HEK293 (cell line): ENCODE results near the gene RIMKLB.

Experiments
- KLF10 ChIP-seq: fragments of 450-650 bp; IDR thresholded peaks from 2 replicates; pipeline ENCODE4 v1.5.1; 2018; ENCODE audit warnings: missing biosample characterization, mild to moderate bottlenecking, missing genetic modification characterization
- KLF8 ChIP-seq: fragments of 450-650 bp; formaldehyde crosslinking; IDR thresholded peaks from 2 replicates; pipeline ENCODE4 v1.5.1; 2016; ENCODE audit warnings: missing biosample characterization, missing genetic modification characterization
- KLF9 ChIP-seq: fragments of 450-650 bp; formaldehyde crosslinking; IDR thresholded peaks from 2 replicates; pipeline ENCODE4 v1.5.1; 2016; ENCODE audit warnings: missing biosample characterization, missing genetic modification characterization, low read depth
- PRDM10 ChIP-seq: fragments of 450-650 bp; formaldehyde crosslinking; IDR thresholded peaks from 2 replicates; pipeline ENCODE4 v1.5.1; 2016; ENCODE audit warnings: missing biosample characterization, missing genetic modification characterization
- REPIN1 ChIP-seq: fragments of 450-650 bp; formaldehyde crosslinking; IDR thresholded peaks from 2 replicates; pipeline ENCODE4 v1.5.1; 2017; ENCODE audit warnings: missing biosample characterization, missing genetic modification characterization, low read depth
- SP3 ChIP-seq: fragments of 450-650 bp; formaldehyde crosslinking; IDR thresholded peaks from 2 replicates; pipeline ENCODE4 v1.5.1; 2016; ENCODE audit warnings: missing biosample characterization, missing genetic modification characterization
- TSHZ1 ChIP-seq: fragments of 450-650 bp; formaldehyde crosslinking; IDR thresholded peaks from 2 replicates; pipeline ENCODE4 v1.5.1; 2016; ENCODE audit warnings: missing biosample characterization, missing genetic modification characterization, borderline replicate concordance
- ZEB2 ChIP-seq: fragments of 450-650 bp; formaldehyde crosslinking; IDR thresholded peaks from 2 replicates; pipeline ENCODE4 v1.5.1; 2016; ENCODE audit warnings: missing biosample characterization, missing genetic modification characterization
- ZFP41 ChIP-seq: fragments of 450-650 bp; formaldehyde crosslinking; IDR thresholded peaks from 2 replicates; pipeline ENCODE4 v1.5.1; 2016; ENCODE audit warnings: missing biosample characterization, missing genetic modification characterization, borderline replicate concordance
- ZNF23 ChIP-seq: fragments of 450-650 bp; formaldehyde crosslinking; IDR thresholded peaks from 2 replicates; pipeline ENCODE4 v1.5.1; 2016; ENCODE audit warnings: missing biosample characterization, missing genetic modification characterization, borderline replicate concordance
- ZNF292 ChIP-seq: fragments of 450-650 bp; formaldehyde crosslinking; IDR thresholded peaks from 2 replicates; pipeline ENCODE4 v1.5.1; 2016; ENCODE audit warnings: low read depth, missing biosample characterization, missing genetic modification characterization, borderline replicate concordance
- ZNF302 ChIP-seq: fragments of 450-650 bp; formaldehyde crosslinking; IDR thresholded peaks from 2 replicates; pipeline ENCODE4 v1.5.1; 2016; ENCODE audit warnings: missing biosample characterization, missing genetic modification characterization, low read depth
- ZNF311 ChIP-seq: fragments of 450-650 bp; formaldehyde crosslinking; IDR thresholded peaks from 2 replicates; pipeline ENCODE4 v1.5.1; 2017; ENCODE audit warnings: missing biosample characterization, missing genetic modification characterization, borderline replicate concordance
- ZNF544 ChIP-seq: fragments of 450-650 bp; formaldehyde crosslinking; IDR thresholded peaks from 2 replicates; pipeline ENCODE4 v1.5.0; 2017; ENCODE audit warnings: missing biosample characterization, missing genetic modification characterization
- ZNF548 ChIP-seq: fragments of 450-650 bp; formaldehyde crosslinking; IDR thresholded peaks from 2 replicates; pipeline ENCODE4 v1.5.1; 2016; ENCODE audit warnings: missing biosample characterization, missing genetic modification characterization
- ZNF561 ChIP-seq: fragments of 450-650 bp; IDR thresholded peaks from 2 replicates; pipeline ENCODE4 v1.5.1; 2018; ENCODE audit warnings: missing biosample characterization, missing genetic modification characterization, borderline replicate concordance
- ZNF670 ChIP-seq: fragments of 450-650 bp; formaldehyde crosslinking; IDR thresholded peaks from 2 replicates; pipeline ENCODE4 v1.5.1; 2016; ENCODE audit warnings: missing biosample characterization, missing genetic modification characterization, low read depth
- ZNF677 ChIP-seq: fragments of 450-650 bp; IDR thresholded peaks from 2 replicates; pipeline ENCODE4 v1.5.0; 2018; ENCODE audit warnings: missing biosample characterization, mild to moderate bottlenecking, missing genetic modification characterization, moderate library complexity
- ZNF692 ChIP-seq: fragments of 450-650 bp; formaldehyde crosslinking; IDR thresholded peaks from 2 replicates; pipeline ENCODE4 v1.5.1; 2016; ENCODE audit warnings: missing biosample characterization, missing genetic modification characterization
- ZNF701 ChIP-seq: fragments of 450-650 bp; formaldehyde crosslinking; IDR thresholded peaks from 2 replicates; pipeline ENCODE4 v1.5.1; 2016; ENCODE audit warnings: missing biosample characterization, missing genetic modification characterization

Gene RIMKLB

GRCh38 chr12:8697476-8698131 lies at the start of gene RIMKLB (continued):
- TF ChIP-seq PRDM10 (tag by site-specific recombination): peak; percentile 88
- TF ChIP-seq ZEB2 (tag by site-specific recombination): peak; percentile 61
- TF ChIP-seq KLF8 (tag by site-specific recombination): peak; percentile 89
- no peak for TF ChIP-seq ZNF302 (tag by site-specific recombination)
- TF ChIP-seq ZNF544: no peak
- TF ChIP-seq ZNF692 (tag by site-specific recombination): peak; percentile 41
- 0 out of 2 replicates have a peak, but pooled peaks have one; percentile 33 for TF ChIP-seq ZNF561
- TF ChIP-seq ZNF670 (tag by site-specific recombination): no peak
- no peak for TF ChIP-seq ZFP41 (tag by site-specific recombination)
- peak; percentile 62 for TF ChIP-seq KLF9 (tag by site-specific recombination)
- peak; percentile 57 for TF ChIP-seq SP3 (tag by site-specific recombination)
- no peak for TF ChIP-seq ZNF311 (tag by site-specific recombination)
- no peak for TF ChIP-seq ZNF701 (tag by site-specific recombination)
- no peak for TF ChIP-seq REPIN1 (tag by site-specific recombination)
- no peak for TF ChIP-seq ZNF23
- peak; percentile 87 for TF ChIP-seq KLF10 (tag by site-specific recombination)
- TF ChIP-seq ZNF677: no peak
- no peak for TF ChIP-seq ZNF292 (tag by site-specific recombination)
- peak; percentile 24; the same call in 1 of the 2 replicates for TF ChIP-seq TSHZ1 (tag by site-specific recombination)
- 0 out of 2 replicates have a peak, but pooled peaks have one; percentile 11 for TF ChIP-seq ZNF548
